ENCODE measurements around the gene RANBP3.

RANBP3 gene

GRCh38 chr19:5933391-5934068 is 44.4 kb downstream of the RANBP3 start:
- Histone ChIP-seq H3K9me2 (replicated peaks; ENCODE audit: insufficient read depth, low read length) (no peaks in the 10 kb centered on the region), H3K36me3 (replicated peaks; ENCODE audit: insufficient read depth, low read length) (0 out of 2 replicates have a peak, but pooled peaks cover 9% of the 10 kb centered on the region), H3K4me3 (ENCODE audit: low read length) (no peak overlapping the region), H3K79me2 (ENCODE audit: low read length) (peaks cover 54% of the 10 kb centered on the region), H3K4me2 (ENCODE audit: low read depth, low read length) (no peak overlapping the region), H3K27ac (ENCODE audit: low read length) (no peak overlapping the region), H2AFZ (ENCODE audit: low read length) (no peak overlapping the region), H3K9me3 (replicated peaks; ENCODE audit: insufficient read depth, low read length) (no peaks in the 10 kb centered on the region), H3K4me1 (ENCODE audit: low read length) (no peaks in the 10 kb centered on the region), H3K9ac (ENCODE audit: low read length) (no peak overlapping the region), H3K27me3 (replicated peaks; ENCODE audit: insufficient read depth, low read length) (no peaks in the 10 kb centered on the region), H3F3A (ENCODE audit: insufficient read depth, low read length) (no peaks in the 10 kb centered on the region), H4K20me1 (ENCODE audit: insufficient read depth, low read length) (0 out of 2 replicates have a peak, but pooled peaks cover 5% of the 10 kb centered on the region)
- no peak for DNase-seq
- TF ChIP-seq EZH2phosphoT487 (IDR thresholded peaks at IDR 0.05; ENCODE audit: low read length) (no peak), EZH2 (optimal IDR thresholded peaks at IDR 0.05; ENCODE audit: low read depth, low read length) (no peak), CTCF (IDR thresholded peaks at IDR 0.05; ENCODE audit: low read length) (no peak)

GRCh38 chr19:5932609-5933262 is 45.2 kb downstream of the RANBP3 start:
- H3K9me3 ChIP-seq (replicated peaks; ENCODE audit: insufficient read depth, low read length) = no peaks in the 10 kb centered on the region
- H4K20me1 ChIP-seq (ENCODE audit: insufficient read depth, low read length) = 0 out of 2 replicates have a peak, but pooled peaks cover 5% of the 10 kb centered on the region
- H3F3A ChIP-seq (ENCODE audit: insufficient read depth, low read length) = no peaks in the 10 kb centered on the region
- no peak overlapping the region for H3K27ac ChIP-seq (ENCODE audit: low read length)
- no peaks in the 10 kb centered on the region for H3K4me1 ChIP-seq (ENCODE audit: low read length)
- no peak overlapping the region for H2AFZ ChIP-seq (ENCODE audit: low read length)
- no peak overlapping the region for H3K4me3 ChIP-seq (ENCODE audit: low read length)
- H3K4me2 ChIP-seq (ENCODE audit: low read depth, low read length) = no peak overlapping the region
- no peak for DNase-seq
- no peak overlapping the region for H3K9ac ChIP-seq (ENCODE audit: low read length)
- H3K79me2 ChIP-seq (ENCODE audit: low read length) = peaks cover 46% of the 10 kb centered on the region
- 0 out of 2 replicates have a peak, but pooled peaks cover 9% of the 10 kb centered on the region for H3K36me3 ChIP-seq (replicated peaks; ENCODE audit: insufficient read depth, low read length)
- TF ChIP-seq EZH2phosphoT487 (IDR thresholded peaks at IDR 0.05; ENCODE audit: low read length) = no peak
- no peak for TF ChIP-seq EZH2 (optimal IDR thresholded peaks at IDR 0.05; ENCODE audit: low read depth, low read length)
- TF ChIP-seq CTCF (IDR thresholded peaks at IDR 0.05; ENCODE audit: low read length) = no peak
- no peaks in the 10 kb centered on the region for H3K27me3 ChIP-seq (replicated peaks; ENCODE audit: insufficient read depth, low read length)
- H3K9me2 ChIP-seq (replicated peaks; ENCODE audit: insufficient read depth, low read length) = no peaks in the 10 kb centered on the region

GRCh38 chr19:5932146-5932545 is 45.8 kb downstream of the RANBP3 start:
- no peak overlapping the region for H3K4me2 ChIP-seq (ENCODE audit: low read depth, low read length)
- no peaks in the 10 kb centered on the region for H3F3A ChIP-seq (ENCODE audit: insufficient read depth, low read length)
- no peaks in the 10 kb centered on the region for H3K27me3 ChIP-seq (replicated peaks; ENCODE audit: insufficient read depth, low read length)
- H2AFZ ChIP-seq (ENCODE audit: low read length) = no peak overlapping the region
- no peak for DNase-seq
- no peak overlapping the region for H3K27ac ChIP-seq (ENCODE audit: low read length)
- H3K4me3 ChIP-seq (ENCODE audit: low read length) = no peak overlapping the region
- TF ChIP-seq EZH2 (optimal IDR thresholded peaks at IDR 0.05; ENCODE audit: low read depth, low read length) (no peak), EZH2phosphoT487 (IDR thresholded peaks at IDR 0.05; ENCODE audit: low read length) (no peak), CTCF (IDR thresholded peaks at IDR 0.05; ENCODE audit: low read length) (no peak)
- H3K79me2 ChIP-seq (ENCODE audit: low read length) = peaks cover 40% of the 10 kb centered on the region
- no peaks in the 10 kb centered on the region for H3K9me3 ChIP-seq (replicated peaks; ENCODE audit: insufficient read depth, low read length)
- H3K9me2 ChIP-seq (replicated peaks; ENCODE audit: insufficient read depth, low read length) = no peaks in the 10 kb centered on the region
- peaks cover 10% of the 10 kb centered on the region; the same call in 1 of the 2 replicates for H3K36me3 ChIP-seq (replicated peaks; ENCODE audit: insufficient read depth, low read length)
- H3K9ac ChIP-seq (ENCODE audit: low read length) = no peak overlapping the region
- H4K20me1 ChIP-seq (ENCODE audit: insufficient read depth, low read length) = 0 out of 2 replicates have a peak, but pooled peaks cover 5% of the 10 kb centered on the region
- no peaks in the 10 kb centered on the region for H3K4me1 ChIP-seq (ENCODE audit: low read length)

All from MM.1S (cell line).